ENCODE data around the gene GABARAPL2. TPM values are rescaled to one million over a fixed set of nuclear protein-coding genes. Genes with fewer than 3 reads are reported as not detected.

GABARAPL2 gene
- total RNA-seq, 1 donor from 2014 or later = 90.3 TPM

GRCh38 chr16:75617121-75617520, 50.9 kb downstream of the GABARAPL2 start:
- Mint-ChIP-seq H3K9me3 (ENCODE audit: unreplicated experiment) (no peaks in the 10 kb centered on the region), H3K27ac (ENCODE audit: unreplicated experiment) (no peak overlapping the region), H3K27me3 (ENCODE audit: unreplicated experiment) (no peaks in the 10 kb centered on the region), H3K36me3 (ENCODE audit: unreplicated experiment) (peaks cover 46% of the 10 kb centered on the region), H3K4me3 (ENCODE audit: unreplicated experiment) (no peak overlapping the region), H3K4me1 (ENCODE audit: unreplicated experiment) (peaks cover 15% of the 10 kb centered on the region)
- no peak for TF ChIP-seq CTCF (IDR thresholded peaks at IDR 0.05)
- no peak for DNase-seq (ENCODE audit: extremely low spot score, unreplicated experiment)

- Mint-ChIP-seq H3K9me3 (ENCODE audit: unreplicated experiment) (no peaks in the 10 kb centered on the region), H3K36me3 (ENCODE audit: unreplicated experiment) (peaks cover 34% of the 10 kb centered on the region), H3K4me1 (ENCODE audit: unreplicated experiment) (peaks cover 26% of the 10 kb centered on the region), H3K27me3 (ENCODE audit: unreplicated experiment) (no peaks in the 10 kb centered on the region), H3K4me3 (ENCODE audit: unreplicated experiment) (no peak overlapping the region), H3K27ac (ENCODE audit: unreplicated experiment) (no peak overlapping the region)
- no peak for DNase-seq (ENCODE audit: extremely low spot score, unreplicated experiment)
- TF ChIP-seq CTCF (IDR thresholded peaks at IDR 0.05) = no peak
These were observed 52.6 kb downstream of the GABARAPL2 start for GRCh38 chr16:75618780-75619179.

DNA sequence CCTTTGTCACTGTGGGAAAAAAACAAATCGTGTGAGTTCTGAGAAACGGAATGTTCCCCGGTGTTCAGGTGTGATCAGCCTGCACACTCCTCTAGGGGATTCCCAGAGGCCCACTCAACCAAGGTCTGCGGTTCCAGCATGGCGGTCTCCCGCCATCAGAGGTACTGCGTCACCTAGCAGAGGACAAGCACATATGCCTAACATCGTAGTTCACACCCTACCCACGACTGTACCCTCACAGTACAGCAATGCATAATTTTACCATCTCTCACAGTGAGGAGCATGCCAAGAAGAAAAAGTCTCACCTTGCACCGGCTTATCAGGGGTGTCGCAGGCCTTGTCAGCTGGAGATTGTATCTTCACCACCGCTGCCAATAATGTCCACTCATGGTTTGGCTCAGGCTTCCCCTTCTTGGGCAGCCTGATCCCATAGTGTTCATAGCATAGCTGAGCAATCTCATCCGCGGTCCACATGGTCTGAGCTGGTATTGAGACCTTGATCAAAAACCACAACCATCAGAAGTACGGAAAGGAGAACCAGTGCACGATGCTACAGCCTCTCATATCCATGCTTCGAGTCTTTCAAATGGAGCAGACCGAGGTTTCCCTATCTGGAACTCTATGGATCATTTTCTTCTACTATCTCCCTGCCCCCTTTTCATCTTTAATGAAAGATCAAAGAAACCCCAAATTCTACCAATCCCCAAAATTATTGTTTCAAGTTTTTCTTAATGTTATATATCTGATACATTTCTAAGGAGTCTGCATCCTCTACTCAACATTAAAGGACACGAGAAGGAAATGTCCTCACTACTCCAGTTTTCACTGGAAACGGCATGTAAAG, 54.4 kb downstream of the GABARAPL2 start:
- TF ChIP-seq CTCF (IDR thresholded peaks at IDR 0.05) = no peak

DNA sequence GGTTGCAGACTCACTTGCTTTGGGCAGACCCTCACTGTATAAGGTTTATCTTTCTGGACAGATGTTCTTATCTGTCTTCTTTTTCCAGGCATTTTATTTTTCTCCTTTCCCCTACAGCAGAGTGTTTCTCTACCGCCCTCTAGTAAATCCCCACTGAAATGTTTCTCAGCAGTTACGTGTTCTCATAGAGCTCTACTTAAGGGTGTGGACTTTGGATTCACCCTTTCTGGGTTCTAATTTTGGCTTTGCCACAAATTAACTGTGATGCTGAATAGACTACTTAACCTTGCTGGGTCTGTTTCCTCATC, 54.9 kb downstream of the GABARAPL2 start:
- no peak for DNase-seq (ENCODE audit: extremely low spot score, unreplicated experiment)

More for the DNA sequence above, 54.4 kb downstream of the GABARAPL2 start:
- Mint-ChIP-seq H3K4me1 (ENCODE audit: unreplicated experiment) (peaks cover 26% of the 10 kb centered on the region), H3K4me3 (ENCODE audit: unreplicated experiment) (no peak overlapping the region), H3K27ac (ENCODE audit: unreplicated experiment) (no peak overlapping the region), H3K9me3 (ENCODE audit: unreplicated experiment) (no peaks in the 10 kb centered on the region), H3K27me3 (ENCODE audit: unreplicated experiment) (no peaks in the 10 kb centered on the region), H3K36me3 (ENCODE audit: unreplicated experiment) (peaks cover 25% of the 10 kb centered on the region)
- no peak for DNase-seq (ENCODE audit: extremely low spot score, unreplicated experiment)

More for the DNA sequence above, 54.9 kb downstream of the GABARAPL2 start:
- H3K4me1 Mint-ChIP-seq (ENCODE audit: unreplicated experiment) = peaks cover 26% of the 10 kb centered on the region
- no peaks in the 10 kb centered on the region for H3K9me3 Mint-ChIP-seq (ENCODE audit: unreplicated experiment)
- H3K36me3 Mint-ChIP-seq (ENCODE audit: unreplicated experiment) = peaks cover 22% of the 10 kb centered on the region
- TF ChIP-seq CTCF (IDR thresholded peaks at IDR 0.05) = peak; percentile 58
- peak overlapping the region; percentile 99 for H3K4me3 Mint-ChIP-seq (ENCODE audit: unreplicated experiment)
- H3K27ac Mint-ChIP-seq (ENCODE audit: unreplicated experiment) = no peak overlapping the region
- no peaks in the 10 kb centered on the region for H3K27me3 Mint-ChIP-seq (ENCODE audit: unreplicated experiment)
